Activated CD8-positive, alpha-beta memory T cell treated with anti-CD3 and anti-CD28 coated beads, Interleukin-2, amount 50 U/mL, for 24 hours (primary cell): ENCODE data around the gene DUSP2.

Source experiments
- DNase-seq: peaks from one replicate; pipeline ENCODE4 v3.0.0-alpha.2; 2020; ENCODE audit errors: extremely low read depth

Gene DUSP2

DNA sequence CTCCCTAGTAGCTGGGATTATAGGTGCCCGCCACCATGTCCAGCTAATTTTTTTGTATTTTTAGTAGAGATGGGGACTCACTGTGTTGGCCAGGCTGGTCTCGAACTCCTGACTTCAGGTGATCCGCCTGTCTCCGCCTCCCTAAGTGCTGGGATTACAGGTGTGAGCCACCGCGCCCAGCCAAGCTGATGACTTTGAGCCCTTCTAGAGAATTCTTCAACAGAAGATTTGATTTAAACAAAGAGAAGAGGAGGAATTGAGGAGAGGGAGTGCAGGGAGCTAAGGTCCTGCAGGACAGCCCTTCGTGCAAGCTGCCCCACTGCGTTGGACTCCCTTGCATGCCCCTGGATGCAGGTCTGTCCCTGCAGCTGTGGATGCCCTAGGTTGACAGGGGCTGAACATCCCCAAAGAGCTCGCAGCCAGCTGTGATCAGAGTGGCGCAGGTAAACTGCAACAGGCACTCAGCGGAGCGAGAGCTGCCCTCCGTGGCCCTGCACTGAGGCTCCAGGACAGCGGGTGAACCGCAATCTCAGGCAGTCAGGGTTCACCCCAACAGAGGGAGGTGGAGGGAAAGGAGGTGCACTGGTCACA, 42.5 kb downstream of the DUSP2 start:
- no peak for DNase-seq

- DNase-seq, result no peak
Observed at GRCh38 chr2:96100893-96101304, 44.3 kb downstream of the DUSP2 start.

DNA sequence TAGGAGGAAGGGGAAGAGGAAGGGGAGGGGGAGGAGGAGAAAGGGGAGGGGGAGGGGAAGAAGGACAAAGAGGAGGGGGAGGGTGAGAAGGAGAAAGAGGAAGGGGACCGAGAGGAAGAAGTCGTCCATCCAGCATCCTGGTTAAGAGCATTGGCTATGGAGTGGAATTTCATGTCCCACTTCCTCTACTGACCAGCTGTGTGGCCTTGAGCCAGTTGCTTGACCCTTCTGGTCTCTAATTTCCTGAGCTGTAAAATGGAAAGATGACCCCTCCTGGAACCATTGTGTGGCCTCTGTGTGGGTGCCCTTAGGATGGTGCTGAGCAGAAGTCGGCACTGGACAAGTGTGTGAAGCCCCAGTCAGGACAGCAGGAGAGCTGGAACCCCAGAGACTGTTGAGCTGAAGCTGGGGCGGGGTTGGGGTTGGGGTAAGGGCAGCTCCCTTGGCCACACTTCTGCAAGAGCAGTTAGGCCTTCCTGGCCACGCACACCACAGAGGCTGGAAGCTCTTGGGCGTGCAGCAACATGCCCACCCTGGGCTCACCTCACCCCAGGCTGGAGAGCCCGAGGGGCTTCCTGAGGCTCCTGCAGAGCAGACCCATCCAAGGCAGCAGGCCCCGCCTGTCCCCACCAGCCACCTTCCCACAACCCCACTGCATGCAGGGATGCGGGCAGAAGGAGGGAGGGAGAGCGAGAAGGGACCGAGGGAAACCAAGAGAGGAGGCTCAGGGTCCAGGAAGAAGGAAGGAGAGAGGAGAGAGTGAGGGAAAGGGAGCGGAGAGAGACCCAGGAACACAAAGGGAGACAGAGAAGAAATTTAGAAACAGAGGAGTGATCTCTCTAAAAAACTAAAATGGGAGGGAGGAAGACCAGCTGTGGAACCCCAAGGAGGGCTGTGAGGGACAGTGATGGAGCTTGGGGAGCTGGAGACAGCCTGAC, 45.1 kb downstream of the DUSP2 start:
- no peak for DNase-seq

GRCh38 chr2:96098900-96099590, 46.2 kb downstream of the DUSP2 start:
- no peak for DNase-seq

DNA sequence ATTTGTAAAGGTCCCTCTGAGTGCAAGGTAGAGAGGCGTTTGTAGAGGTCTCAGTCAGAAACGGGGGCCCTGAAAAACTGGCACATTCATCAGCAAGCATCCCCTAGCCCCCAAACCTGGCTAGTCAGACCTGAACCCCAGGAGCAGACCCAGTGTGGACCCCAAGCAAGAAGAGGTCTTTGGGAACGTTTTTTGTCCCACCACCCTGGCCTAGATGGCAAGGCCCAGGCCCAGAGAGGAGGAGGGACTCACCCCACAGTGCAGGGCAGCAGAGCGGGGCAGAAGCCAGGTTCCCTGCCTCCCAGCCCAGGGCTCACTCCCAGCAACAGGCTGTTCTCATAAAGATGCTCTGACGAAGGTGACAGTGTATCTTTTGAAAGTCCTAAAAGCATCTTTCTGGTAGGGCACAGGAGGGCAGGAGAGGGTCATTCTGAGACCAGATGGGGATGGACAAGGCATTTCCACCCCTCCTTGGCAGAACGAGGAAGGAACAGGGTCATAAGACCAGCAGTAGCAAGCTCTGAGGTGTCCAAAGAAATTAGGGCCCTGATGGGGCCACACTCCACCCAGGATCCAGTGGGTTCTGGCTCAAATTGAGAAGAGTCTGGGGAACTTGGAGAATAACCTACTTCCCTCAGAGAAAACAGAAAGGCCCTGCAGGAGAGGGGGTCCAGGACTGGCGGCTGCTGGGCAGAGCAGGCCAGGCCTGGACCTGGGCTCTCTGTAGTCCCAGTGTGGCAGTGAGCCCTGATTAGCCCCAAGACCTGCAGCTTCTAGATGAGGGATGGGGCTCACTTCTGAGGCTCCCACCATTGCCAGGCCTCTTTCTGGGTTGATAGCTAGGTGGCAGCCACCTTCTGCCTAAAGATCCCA, 47.1 kb downstream of the DUSP2 start:
- no peak for DNase-seq

DNA sequence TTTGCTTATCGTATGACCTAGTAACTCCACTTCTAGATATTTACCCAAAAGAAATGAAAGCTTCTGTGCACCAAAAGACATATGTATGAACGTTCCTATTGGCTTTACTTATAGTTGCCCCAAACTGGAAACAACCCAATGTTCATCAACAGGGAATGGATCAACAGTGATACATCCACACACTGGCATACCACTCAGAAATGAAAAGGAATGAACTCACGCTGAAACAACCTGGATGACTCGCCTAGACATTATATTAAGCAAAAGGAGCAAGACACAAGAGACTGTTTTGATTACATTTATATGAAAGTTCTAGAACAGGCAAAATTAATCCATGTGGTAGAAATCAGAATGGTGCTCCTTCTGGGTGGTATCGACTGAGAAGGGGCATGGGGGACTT, 47.8 kb downstream of the DUSP2 start:
- DNase-seq, result no peak

DNA sequence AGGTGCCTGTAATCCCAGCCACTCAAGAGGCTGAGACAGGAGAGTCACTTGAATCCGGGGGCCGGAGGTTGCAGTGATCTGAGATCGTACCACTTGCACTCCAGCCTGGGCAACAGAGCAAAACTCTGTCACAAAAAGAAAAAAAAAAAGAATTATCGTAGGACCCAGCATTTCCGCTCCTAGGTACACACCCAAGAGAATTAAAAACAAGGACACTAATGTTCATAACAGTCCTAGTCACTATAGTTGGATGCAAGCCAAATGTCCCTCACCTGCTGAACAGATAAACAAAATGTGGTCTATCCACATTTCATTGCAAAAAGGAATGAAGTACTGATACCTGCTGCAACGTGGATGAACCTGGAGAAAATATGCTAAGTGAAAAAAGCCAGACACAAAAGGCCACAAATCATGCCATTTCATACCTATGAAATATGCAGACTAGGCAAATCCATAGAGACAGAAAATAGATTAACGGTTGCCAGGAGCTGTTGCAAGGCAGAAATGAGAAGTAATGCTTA, 50.1 kb downstream of the DUSP2 start:
- no peak for DNase-seq

- DNase-seq, result no peak
Observed at GRCh38 chr2:96093528-96093927, 51.7 kb downstream of the DUSP2 start.
